ENCODE measurements around the gene CAMK1D. TPM values are rescaled to one million over a fixed set of nuclear protein-coding genes. Genes with fewer than 3 reads are reported as not detected.

CAMK1D gene
- total RNA-seq, 2 experiments from 2014 or later = 11.9 to 15.4 TPM

- peaks cover 27% of the 10 kb centered on the region for H3K4me1 Mint-ChIP-seq
- peak overlapping the region; percentile 32 for H3K27ac Mint-ChIP-seq
- H3K4me3 Mint-ChIP-seq = no peak overlapping the region
- peaks cover 17% of the 10 kb centered on the region for H3K36me3 Mint-ChIP-seq
- peaks cover 4% of the 10 kb centered on the region for H3K9me3 Mint-ChIP-seq
- no peak for DNase-seq
- H3K27me3 Mint-ChIP-seq = no peaks in the 10 kb centered on the region
Measured at GRCh38 chr10:12699258-12699700, 349.9 kb downstream of the CAMK1D start.

DNA sequence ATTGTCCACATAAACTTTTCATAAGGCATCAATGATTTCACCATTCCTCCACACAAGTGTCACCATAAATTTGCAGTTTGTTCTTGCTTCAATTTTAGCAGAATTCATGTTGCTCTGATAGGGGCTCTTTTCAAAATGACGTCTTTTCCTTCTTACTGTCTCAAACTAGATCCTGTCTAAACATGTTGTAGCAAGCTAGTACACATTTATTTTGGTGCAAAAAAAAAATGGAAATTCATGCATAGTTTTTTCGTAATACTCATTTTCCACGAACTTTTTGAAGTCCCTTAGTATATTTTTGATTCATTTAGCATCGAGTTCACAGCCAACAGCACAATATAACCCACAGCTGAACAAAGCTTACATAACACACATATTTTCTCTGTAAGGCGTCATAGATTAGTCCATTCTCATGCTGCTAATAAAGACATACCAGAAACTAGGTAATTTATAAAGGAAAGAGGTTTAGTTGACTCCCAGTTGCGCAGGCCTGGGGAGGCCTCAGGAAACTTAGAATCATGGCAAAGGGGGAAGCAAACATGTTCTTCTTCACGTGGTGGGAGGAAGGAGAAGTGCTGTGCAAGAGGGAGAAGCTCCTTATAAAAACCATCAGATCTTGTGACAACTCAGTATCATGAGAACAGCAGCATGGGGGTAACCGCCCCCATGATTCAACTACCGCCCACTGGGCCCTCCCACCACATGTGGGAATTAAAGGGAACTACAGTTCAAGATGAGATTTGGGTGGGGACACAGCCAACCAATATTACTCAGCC is 350.6 kb downstream of the CAMK1D start:
- H3K9me3 Mint-ChIP-seq = peaks cover 4% of the 10 kb centered on the region
- H3K36me3 Mint-ChIP-seq = peaks cover 17% of the 10 kb centered on the region
- peaks cover 32% of the 10 kb centered on the region for H3K4me1 Mint-ChIP-seq
- no peaks in the 10 kb centered on the region for H3K27me3 Mint-ChIP-seq
- no peak overlapping the region for H3K4me3 Mint-ChIP-seq
- peak overlapping the region; percentile 14 for H3K27ac Mint-ChIP-seq
- DNase-seq = no peak

- no peak overlapping the region for H3K27ac Mint-ChIP-seq
- H3K27me3 Mint-ChIP-seq = no peaks in the 10 kb centered on the region
- peaks cover 17% of the 10 kb centered on the region for H3K36me3 Mint-ChIP-seq
- DNase-seq = no peak
- H3K9me3 Mint-ChIP-seq = peaks cover 4% of the 10 kb centered on the region
- H3K4me3 Mint-ChIP-seq = no peak overlapping the region
- peaks cover 32% of the 10 kb centered on the region for H3K4me1 Mint-ChIP-seq
Measured at GRCh38 chr10:12700557-12700874, 351.2 kb downstream of the CAMK1D start.

GRCh38 chr10:12701696-12702095 is 352.3 kb downstream of the CAMK1D start:
- Mint-ChIP-seq H3K9me3 (peaks cover 4% of the 10 kb centered on the region), H3K36me3 (peaks cover 17% of the 10 kb centered on the region), H3K4me1 (peaks cover 34% of the 10 kb centered on the region), H3K27ac (no peak overlapping the region), H3K27me3 (no peaks in the 10 kb centered on the region), H3K4me3 (no peak overlapping the region)
- DNase-seq = no peak

GRCh38 chr10:12702215-12702770 is 352.9 kb downstream of the CAMK1D start:
- Mint-ChIP-seq H3K4me3 (no peak overlapping the region), H3K9me3 (peaks cover 4% of the 10 kb centered on the region), H3K36me3 (peaks cover 17% of the 10 kb centered on the region), H3K4me1 (peaks cover 36% of the 10 kb centered on the region), H3K27me3 (no peaks in the 10 kb centered on the region), H3K27ac (no peak overlapping the region)
- no peak for DNase-seq

DNA sequence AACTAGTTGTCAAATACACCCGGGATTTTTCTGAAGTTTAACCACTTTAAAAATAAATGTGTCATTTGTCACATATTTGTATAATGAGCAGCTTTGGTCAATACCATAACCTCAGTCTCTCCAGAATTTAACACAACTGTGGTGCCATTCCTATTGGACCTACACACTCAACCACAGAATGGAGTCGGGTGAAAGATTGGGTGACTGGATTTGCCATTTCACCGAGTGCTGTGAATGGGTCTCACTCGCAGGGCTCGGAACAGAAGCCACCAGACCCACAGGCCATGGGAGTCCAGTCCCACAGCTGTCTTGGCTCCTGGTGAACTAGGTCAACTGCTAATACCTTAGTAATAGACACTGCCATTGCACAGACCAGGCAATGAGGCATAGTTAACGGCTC is 353.8 kb downstream of the CAMK1D start:
- no peak for DNase-seq
- Mint-ChIP-seq H3K4me1 (peaks cover 42% of the 10 kb centered on the region), H3K36me3 (peaks cover 17% of the 10 kb centered on the region), H3K27me3 (no peaks in the 10 kb centered on the region), H3K9me3 (peaks cover 4% of the 10 kb centered on the region), H3K27ac (no peak overlapping the region), H3K4me3 (no peak overlapping the region)

DNA sequence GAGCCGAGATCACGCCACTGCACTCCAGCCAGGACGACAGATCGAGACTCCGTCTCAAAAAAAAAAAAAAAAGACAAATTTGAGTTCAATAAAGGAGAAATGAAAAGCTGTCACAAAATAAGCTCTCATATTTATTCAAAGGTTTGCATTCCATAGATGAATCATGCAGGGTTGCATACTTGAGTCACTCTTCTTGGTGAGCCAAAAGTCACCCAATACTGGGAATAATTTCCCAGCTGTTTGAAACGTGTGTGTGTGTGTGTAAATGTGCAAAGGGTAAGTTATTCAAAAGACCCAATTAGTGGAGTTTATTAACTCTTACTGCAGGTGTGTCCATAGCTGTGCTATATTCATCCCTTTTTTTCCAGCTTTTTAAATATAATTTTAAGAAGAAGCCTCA is 354.5 kb downstream of the CAMK1D start:
- Mint-ChIP-seq H3K4me3 (no peak overlapping the region), H3K9me3 (peaks cover 4% of the 10 kb centered on the region), H3K4me1 (peaks cover 45% of the 10 kb centered on the region), H3K36me3 (peaks cover 17% of the 10 kb centered on the region), H3K27ac (no peak overlapping the region), H3K27me3 (no peaks in the 10 kb centered on the region)
- no peak for DNase-seq

DNA sequence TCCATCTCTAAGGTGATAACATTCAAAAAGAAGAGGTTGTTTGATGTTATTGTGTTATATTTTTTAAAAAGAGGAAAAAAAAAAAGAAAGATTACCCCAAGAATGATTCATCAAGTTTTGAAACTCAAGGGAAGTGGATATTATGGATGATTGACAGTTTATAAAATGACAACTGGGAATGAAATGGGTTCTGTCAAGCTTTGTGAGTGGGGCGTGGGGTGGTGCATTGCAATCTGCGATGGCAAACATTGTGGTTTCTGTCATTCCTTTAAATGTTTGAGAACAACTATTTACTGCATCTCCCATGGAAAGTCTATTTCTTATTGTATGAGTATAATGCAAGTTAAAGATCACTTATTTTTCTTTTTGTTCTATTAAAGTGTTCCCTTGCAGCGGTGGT is 355.1 kb downstream of the CAMK1D start:
- Mint-ChIP-seq H3K4me3 (no peak overlapping the region), H3K27me3 (no peaks in the 10 kb centered on the region), H3K4me1 (peaks cover 45% of the 10 kb centered on the region), H3K36me3 (peaks cover 13% of the 10 kb centered on the region), H3K9me3 (peaks cover 4% of the 10 kb centered on the region), H3K27ac (no peak overlapping the region)
- DNase-seq = no peak

DNA sequence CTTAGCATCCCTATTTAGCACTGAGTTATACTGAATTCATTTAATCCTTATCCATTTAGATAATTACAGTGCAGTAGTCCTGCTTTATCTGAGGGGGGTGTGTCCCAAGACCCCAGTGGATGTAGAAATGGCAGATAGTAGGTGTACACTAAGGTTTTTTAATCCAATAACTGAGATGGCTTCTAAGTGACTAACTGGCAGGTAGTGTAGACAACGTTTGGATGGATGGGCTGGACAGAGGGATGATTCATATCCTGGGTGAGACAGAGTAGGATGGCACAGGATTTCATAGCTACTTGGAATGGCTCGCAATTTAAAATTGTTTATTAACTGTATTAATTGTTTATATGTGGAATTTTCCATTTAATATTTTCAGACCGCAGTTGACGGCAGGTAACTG is 356.6 kb downstream of the CAMK1D start:
- Mint-ChIP-seq H3K27ac (no peak overlapping the region), H3K4me3 (no peak overlapping the region), H3K36me3 (peaks cover 2% of the 10 kb centered on the region), H3K9me3 (no peaks in the 10 kb centered on the region), H3K4me1 (peaks cover 44% of the 10 kb centered on the region), H3K27me3 (no peaks in the 10 kb centered on the region)
- no peak for DNase-seq

DNA sequence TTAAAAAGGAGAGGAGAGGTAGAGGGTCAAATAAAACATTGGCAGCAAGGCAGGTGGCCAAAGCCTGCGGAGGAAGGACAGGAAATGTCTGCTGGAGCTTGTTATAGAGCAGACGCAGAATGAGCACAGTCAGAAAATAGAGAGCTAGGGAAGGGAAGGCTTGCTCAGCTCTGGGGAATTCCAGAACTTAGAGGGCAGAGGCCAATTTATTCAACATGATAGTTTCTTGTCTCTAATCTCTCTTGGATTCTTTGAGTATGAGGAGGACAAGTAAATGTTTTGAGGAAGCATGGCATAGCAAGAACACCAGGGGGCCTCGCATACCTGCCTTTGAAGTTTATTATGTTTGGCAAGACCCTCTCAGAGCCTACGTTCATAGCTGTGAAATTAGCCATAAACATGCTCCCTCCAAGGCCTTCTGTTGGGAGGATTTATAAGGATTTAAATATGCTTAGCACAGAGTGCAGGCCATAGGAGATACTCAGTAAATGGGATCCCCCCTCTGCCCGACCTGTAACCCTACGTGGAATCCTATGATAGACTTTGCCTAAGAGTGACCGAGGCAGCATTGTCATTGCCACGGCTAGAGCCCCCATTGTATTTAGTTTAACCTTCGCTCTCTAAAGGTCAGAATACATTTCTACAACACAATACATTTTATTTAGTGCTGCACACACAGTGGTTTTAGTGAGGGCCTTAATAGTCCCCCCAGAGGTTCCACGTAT is 358.3 kb downstream of the CAMK1D start:
- H3K4me3 Mint-ChIP-seq = no peak overlapping the region
- peak; percentile 17 for DNase-seq
- H3K4me1 Mint-ChIP-seq = peaks cover 44% of the 10 kb centered on the region
- peak overlapping the region; percentile 26 for H3K27ac Mint-ChIP-seq
- no peaks in the 10 kb centered on the region for H3K9me3 Mint-ChIP-seq
- no peaks in the 10 kb centered on the region for H3K27me3 Mint-ChIP-seq
- no peaks in the 10 kb centered on the region for H3K36me3 Mint-ChIP-seq

DNA sequence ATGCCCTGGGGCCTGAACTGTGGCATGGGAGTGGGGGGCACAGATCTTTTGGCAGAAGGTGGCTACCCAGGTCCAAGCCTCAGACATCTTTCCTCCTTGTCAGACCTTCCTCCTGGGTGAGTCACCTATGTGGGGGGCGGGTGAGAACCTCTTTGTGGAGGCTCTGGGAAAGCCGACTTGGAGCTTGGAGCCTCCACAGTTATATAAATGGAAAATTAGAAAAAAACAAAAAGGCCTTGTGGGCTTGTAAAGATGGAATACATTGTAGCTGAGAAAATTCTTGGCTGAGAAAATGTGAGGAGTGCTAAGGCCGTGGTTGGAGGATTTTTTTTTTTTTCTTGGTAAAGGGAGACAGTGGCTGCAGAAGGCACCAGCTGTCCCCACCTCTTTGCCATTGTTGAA is 359.7 kb downstream of the CAMK1D start:
- DNase-seq = no peak
- Mint-ChIP-seq H3K4me1 (peaks cover 40% of the 10 kb centered on the region), H3K27me3 (no peaks in the 10 kb centered on the region), H3K27ac (peak overlapping the region; percentile 57), H3K9me3 (no peaks in the 10 kb centered on the region), H3K4me3 (no peak overlapping the region), H3K36me3 (no peaks in the 10 kb centered on the region)

GRCh38 chr10:12709521-12709963 is 360.2 kb downstream of the CAMK1D start:
- peaks cover 36% of the 10 kb centered on the region for H3K4me1 Mint-ChIP-seq
- no peaks in the 10 kb centered on the region for H3K9me3 Mint-ChIP-seq
- H3K27me3 Mint-ChIP-seq = no peaks in the 10 kb centered on the region
- H3K36me3 Mint-ChIP-seq = no peaks in the 10 kb centered on the region
- peak overlapping the region; percentile 57 for H3K27ac Mint-ChIP-seq
- H3K4me3 Mint-ChIP-seq = no peak overlapping the region
- no peak for DNase-seq

DNA sequence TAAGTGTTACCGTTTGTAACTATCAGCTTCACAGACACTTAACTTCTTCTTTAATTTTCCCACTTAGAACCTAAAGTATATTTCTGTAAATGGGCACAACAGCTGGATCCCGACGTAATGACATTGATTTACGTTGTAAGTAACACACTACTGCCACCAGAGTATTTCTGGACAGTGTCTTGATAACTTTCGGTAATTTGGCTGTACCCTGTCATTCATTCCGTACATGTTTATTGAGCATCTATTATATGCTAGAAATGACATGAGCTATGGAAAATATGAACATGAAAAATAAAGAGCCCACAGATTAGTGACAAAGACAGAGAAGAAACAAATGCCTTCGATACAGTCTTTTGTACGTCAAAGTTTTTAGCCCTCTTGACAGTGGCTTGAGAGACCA is 360.8 kb downstream of the CAMK1D start:
- H3K27me3 Mint-ChIP-seq = no peaks in the 10 kb centered on the region
- peak overlapping the region; percentile 86 for H3K27ac Mint-ChIP-seq
- peaks cover 34% of the 10 kb centered on the region for H3K4me1 Mint-ChIP-seq

GRCh38 chr10:12710594-12711349 is 361.4 kb downstream of the CAMK1D start:
- no peaks in the 10 kb centered on the region for H3K9me3 Mint-ChIP-seq
- H3K4me1 Mint-ChIP-seq = peaks cover 34% of the 10 kb centered on the region
- peak overlapping the region; percentile 86 for H3K27ac Mint-ChIP-seq
- H3K4me3 Mint-ChIP-seq = no peak overlapping the region
- no peaks in the 10 kb centered on the region for H3K36me3 Mint-ChIP-seq
- peak; percentile 72 for DNase-seq
- no peaks in the 10 kb centered on the region for H3K27me3 Mint-ChIP-seq

More for the DNA sequence above, 360.8 kb downstream of the CAMK1D start:
- H3K36me3 Mint-ChIP-seq = no peaks in the 10 kb centered on the region
- no peaks in the 10 kb centered on the region for H3K9me3 Mint-ChIP-seq
- no peak overlapping the region for H3K4me3 Mint-ChIP-seq
- no peak for DNase-seq

DNA sequence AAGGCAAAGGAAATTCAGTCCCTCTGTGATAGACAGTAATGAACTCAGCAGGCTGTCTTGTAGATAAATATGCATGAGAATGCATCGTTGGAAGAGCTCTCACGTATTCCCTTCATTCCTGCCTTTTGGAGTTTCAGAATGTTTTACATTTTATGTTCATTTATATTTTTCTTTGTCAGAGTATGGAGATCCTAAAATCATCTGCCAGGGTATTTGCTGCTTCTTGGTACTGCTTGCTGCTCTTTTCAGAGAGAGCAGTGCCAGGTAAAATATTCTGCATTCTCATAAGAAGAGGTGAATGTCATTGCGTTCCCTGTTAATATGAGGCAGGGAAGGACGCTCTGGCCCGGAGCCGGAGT is 362.0 kb downstream of the CAMK1D start:
- H3K27me3 Mint-ChIP-seq = no peaks in the 10 kb centered on the region
- no peak overlapping the region for H3K27ac Mint-ChIP-seq
- H3K9me3 Mint-ChIP-seq = no peaks in the 10 kb centered on the region
- H3K4me1 Mint-ChIP-seq = peaks cover 32% of the 10 kb centered on the region
- no peak for DNase-seq
- no peak overlapping the region for H3K4me3 Mint-ChIP-seq
- H3K36me3 Mint-ChIP-seq = no peaks in the 10 kb centered on the region
